GM21367 (cell line): ENCODE data around the gene WIZ.
A peak's percentile ranks its signal among the peaks of the same experiment; 100 is the strongest.

Source experiments
- ATAC-seq: cut with Tn5 transposase; IDR thresholded peaks from one replicate; pipeline ENCODE4 v1.9.1; 2021; ENCODE audit not compliant: unreplicated experiment

Gene WIZ

GRCh38 chr19:15430526-15431120 is 19.1 kb downstream of the WIZ start:
- ATAC-seq, result no peak

- ATAC-seq, result no peak
These were observed 19.8 kb downstream of the WIZ start for GRCh38 chr19:15429825-15430467.

GRCh38 chr19:15428956-15429824 is 20.6 kb downstream of the WIZ start:
- ATAC-seq, result no peak

- no peak for ATAC-seq
These were observed 21.7 kb downstream of the WIZ start for GRCh38 chr19:15427991-15428471.

- no peak for ATAC-seq
These were observed 22.4 kb downstream of the WIZ start for GRCh38 chr19:15427350-15427700.

GRCh38 chr19:15426485-15427349 is 23.0 kb downstream of the WIZ start:
- ATAC-seq, result no peak

GRCh38 chr19:15425321-15425950 is 24.3 kb downstream of the WIZ start:
- ATAC-seq, result no peak

GRCh38 chr19:15424692-15425272 is 25.0 kb downstream of the WIZ start:
- ATAC-seq, result no peak

- ATAC-seq, result no peak
These were observed 25.6 kb downstream of the WIZ start for GRCh38 chr19:15424121-15424520.

GRCh38 chr19:15423130-15423529 is 26.6 kb downstream of the WIZ start:
- ATAC-seq, result no peak

GRCh38 chr19:15422296-15423075 is 27.3 kb downstream of the WIZ start:
- ATAC-seq, result no peak

- no peak for ATAC-seq
These were observed 28.0 kb downstream of the WIZ start for GRCh38 chr19:15421721-15422260.

- ATAC-seq, result no peak
These were observed 28.5 kb downstream of the WIZ start for GRCh38 chr19:15421136-15421695.

GRCh38 chr19:15419413-15420025 is 30.2 kb downstream of the WIZ start:
- ATAC-seq, result no peak

- peak; percentile 82 for ATAC-seq
These were observed 31.0 kb downstream of the WIZ start, which contains the start of gene AKAP8L for GRCh38 chr19:15418579-15419412. AKAP8L (minus strand) TSS chr19:15418988; CDS start chr19:15418923, 65 bp downstream.

- ATAC-seq, result no peak
These were observed 31.6 kb downstream of the WIZ start for GRCh38 chr19:15418231-15418578.

GRCh38 chr19:15417699-15418098 is 32.1 kb downstream of the WIZ start:
- ATAC-seq, result no peak
